Activated T-cell treated with anti-CD3 and anti-CD28 coated beads for 48 hours (primary cell): ENCODE measurements around the gene TNIK.
"Not testable (repeated sequence)": the region's sequence is repeated elsewhere in the genome, so short reads cannot be mapped to it uniquely, and the experiment has no call there.

Experiments
- DNase-seq: peaks from one replicate; pipeline ENCODE4 v3.0.0-alpha.2; 2020; ENCODE audit warnings: low read depth

The TNIK gene

GRCh38 chr3:171468296-171468906 lies 8.2 kb upstream of the TNIK start:
- DNase-seq, result no peak

DNA sequence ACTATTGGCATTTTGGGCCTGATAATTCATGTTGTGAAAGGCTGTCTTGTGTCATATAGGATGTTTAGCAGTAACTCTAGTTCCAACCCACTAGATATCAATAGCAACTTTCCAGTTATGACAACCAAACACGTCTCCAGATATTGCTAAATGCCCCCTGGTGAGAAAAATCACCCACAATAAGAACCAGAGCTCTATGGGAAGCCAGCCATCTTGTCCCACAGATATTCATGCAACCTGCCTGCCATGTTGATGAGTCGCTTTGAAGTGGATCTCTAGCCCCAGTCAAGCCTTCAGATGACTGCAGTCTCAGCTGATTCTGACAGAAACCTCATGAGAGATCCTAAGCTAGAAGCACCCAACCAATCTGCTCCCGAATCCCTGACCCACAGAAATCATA lies 5.6 kb upstream of the TNIK start:
- DNase-seq, result no peak

DNA sequence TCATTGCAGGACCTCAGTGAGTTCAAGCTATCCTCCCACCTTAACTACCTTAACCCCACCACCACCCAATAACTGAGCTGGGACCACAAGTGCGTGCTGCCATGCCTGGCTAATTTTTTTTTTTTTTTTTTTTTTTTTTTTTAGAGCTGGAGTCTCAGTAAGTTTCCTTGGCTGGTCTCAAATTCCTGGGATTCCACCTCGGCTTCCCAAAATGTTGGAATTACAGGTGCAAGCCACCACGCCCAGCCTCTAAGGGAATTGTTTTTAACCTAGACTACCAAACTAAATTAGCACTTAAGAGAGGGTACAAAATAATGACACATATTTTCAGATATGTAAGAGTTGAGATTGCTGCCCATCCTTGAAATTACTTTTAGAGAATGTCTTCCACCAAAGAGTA lies 4.3 kb upstream of the TNIK start:
- DNase-seq, result no peak

DNA sequence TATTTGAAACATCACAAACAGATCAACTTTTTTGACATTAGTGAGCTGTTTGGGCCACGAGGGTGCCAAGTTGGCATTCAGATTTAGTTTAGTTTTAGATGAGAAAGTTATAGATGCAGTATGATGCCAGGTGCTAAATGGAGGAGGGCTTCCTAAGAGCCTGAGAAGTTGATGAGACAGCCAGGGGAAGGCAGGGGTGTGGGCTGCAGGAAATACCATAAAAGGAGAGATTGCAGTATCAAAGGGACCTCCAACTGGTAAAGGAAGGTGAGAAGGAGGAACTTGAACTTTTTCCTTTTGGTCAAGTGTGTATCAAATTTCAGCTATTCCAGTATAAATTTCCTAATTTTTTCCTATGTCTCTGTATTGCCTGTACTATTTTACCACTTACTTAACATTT lies 2.0 kb upstream of the TNIK start:
- no peak for DNase-seq

DNA sequence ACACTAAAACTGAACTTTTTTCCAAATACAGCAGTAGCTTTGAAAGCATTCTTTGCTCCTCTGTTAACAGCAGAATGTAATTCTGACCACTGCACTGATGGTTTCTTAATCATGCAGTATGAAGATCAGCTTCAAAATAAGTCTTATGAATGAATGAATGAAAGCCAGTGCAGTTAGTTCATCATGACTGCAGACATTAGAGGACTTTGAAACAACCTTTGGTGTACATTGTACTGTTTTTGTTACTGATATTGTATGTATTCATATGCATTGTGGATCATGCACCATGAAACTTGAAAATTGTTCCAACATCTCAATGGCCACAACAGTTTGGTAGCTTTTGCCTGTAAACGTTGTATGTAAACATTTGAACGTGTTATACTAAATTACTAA lies 1.3 kb upstream of the TNIK start:
- DNase-seq, result no peak

DNA sequence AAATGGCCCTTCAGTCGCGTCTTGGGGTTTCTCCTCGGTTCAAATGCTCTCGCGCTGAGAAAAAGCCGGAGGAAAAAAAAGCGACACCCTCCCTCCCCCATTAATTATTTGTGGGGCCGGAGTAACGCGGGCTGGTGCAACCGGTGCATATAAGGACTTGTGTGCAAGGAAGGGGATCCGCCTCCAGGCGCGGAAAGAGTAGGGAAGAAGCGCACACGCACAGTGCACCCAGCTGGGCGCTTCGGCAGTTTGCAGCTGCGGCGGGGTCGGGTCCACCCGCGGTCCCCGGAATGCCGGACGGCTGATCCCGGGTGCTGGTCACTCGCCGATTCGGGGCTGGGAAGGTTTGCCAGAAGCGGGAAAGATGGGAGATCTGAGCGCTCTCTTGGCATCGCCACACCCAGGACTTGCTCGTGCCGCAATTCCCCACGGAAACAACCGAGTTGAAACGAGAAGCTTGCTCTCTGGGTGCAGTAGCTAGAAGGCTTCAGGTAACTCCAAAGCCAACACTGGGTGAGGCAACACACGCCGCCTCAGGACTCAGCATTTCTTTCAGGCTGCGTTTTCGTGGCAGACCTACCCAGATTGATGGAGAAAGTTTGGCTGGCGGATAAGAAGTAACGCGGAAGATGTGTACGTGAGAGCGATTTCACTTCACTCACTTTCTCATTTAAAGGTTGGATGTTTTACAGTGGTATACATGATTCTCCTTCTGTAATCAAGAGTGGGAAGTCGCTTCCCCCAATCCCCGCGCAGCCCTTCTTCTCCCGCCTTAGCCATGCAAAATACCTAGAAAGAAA lies 720 bp upstream of the TNIK start:
- DNase-seq, result peak; percentile 32

DNA sequence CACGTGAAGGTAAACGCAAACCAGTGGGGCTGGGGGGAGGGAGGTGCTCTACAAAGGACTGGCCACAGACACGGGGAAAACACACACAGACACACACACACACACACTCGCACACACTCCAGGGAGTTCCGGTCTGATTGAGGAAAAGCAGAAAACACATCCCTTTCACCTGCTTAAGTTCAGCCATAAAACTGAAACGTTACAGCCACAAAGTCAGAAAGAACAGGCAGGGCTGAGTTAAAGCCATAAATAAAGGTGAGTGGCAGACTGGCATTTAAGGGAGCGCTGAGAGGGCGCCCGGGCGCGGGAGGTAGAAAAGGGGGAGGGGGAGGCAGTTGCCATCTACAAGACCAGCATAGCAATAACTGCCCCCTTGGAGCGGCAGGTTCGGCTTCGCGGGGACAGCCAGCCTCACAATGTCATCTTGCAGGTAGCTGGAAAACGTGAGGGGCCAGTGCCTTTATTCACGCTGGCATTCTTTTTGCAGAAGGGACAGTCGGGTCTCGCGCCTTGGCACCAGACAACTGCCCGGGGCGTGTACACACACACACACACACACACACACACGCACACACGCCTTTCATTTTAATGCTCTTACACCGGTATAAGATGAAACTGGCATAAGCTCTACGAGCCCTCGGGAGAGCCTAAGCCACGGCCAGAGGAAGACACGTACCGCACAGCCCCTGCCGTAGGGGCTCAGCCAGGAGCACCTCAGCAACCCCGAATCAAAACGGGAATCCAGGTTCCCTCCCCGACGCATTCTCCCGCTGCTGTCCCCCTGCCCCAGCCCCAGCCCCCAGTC lies 866 bp downstream of the TNIK start:
- peak; percentile 29 for DNase-seq

GRCh38 chr3:171458864-171459136 lies 1.4 kb downstream of the TNIK start:
- no peak for DNase-seq

- DNase-seq, result no peak
Observed at GRCh38 chr3:171458071-171458863, 1.9 kb downstream of the TNIK start.

- DNase-seq, result no peak
Observed at GRCh38 chr3:171457607-171458061, 2.6 kb downstream of the TNIK start.

DNA sequence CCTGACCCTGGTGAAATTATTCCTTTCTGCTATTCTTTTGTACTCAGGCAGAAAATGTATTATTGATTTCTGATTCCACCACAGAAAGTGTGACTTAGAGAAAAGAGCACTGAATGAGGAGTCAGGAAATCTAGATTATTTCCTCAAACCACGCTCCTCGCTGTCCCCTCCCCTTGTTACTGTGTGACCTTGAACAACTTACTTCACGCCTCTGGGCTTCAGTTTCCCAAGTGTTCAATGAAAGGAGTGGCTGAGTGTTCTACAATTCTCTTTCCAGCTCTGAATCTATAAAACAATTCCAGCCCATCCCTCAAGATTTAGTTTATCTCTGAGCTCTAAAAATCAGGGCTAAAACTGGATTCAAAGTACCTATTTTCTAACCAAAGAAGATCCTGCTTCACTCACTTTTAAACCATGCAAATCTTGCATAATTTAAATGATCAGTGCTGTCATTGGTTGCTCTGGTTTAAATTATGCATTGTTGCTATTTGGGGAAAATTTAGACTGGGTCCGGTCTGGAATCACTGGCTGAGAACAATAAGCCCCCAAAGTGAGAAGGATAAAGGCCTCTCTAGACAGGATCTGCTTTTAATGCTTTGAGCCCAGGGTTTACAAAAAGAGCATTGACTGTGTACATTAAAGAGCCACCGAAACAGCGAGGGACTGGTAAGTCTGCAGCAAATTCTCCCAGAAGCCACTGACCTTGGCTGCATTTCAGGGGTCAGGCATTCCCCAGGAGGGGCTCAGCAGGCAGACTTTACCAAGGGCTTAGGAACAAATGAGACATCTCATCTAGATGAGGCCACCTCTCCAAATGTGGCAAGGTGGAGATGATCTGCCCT lies 3.2 kb downstream of the TNIK start:
- no peak for DNase-seq

DNA sequence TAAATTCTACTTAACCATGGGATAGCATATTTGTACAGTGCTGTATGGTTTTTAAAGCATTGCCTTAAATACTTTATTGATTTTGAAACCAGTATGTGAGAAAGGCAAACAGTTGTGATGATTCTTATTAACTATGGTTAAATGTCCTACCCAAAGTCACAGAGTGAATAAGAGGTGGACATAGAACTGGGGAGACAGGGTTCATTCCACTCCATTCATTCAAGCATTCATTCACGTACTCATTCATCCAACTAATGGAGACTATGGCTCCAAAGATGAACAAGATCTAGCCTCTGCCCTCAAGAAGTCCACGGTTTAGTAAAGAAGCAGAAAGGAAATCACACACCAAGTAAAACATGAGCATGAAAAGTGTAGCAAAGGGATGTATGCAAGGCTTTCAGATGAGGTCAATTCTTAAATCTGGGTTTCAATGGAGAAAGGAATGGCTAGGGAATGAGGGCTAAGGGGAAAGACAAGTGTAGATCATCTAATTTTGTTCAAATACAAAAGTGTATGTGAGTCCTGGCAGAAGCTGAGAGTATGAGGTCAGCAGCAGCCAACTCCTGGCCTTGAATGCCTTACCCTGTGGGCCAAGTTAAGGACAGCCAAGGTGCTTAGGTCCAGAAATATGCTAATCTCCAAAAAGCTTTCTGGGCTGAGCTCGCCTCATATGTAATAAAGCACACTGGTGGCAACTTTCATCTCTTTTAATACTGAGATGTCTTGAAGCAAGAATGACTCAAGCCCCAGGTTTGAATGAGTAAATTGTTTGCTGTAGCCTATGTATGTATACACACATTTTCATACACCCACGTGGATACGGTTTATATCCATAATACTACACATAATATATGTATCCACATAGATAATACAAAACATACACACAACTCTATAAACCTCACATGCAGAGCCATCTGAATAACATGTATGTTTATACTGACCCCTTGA lies 4.3 kb downstream of the TNIK start:
- DNase-seq, result no peak

DNA sequence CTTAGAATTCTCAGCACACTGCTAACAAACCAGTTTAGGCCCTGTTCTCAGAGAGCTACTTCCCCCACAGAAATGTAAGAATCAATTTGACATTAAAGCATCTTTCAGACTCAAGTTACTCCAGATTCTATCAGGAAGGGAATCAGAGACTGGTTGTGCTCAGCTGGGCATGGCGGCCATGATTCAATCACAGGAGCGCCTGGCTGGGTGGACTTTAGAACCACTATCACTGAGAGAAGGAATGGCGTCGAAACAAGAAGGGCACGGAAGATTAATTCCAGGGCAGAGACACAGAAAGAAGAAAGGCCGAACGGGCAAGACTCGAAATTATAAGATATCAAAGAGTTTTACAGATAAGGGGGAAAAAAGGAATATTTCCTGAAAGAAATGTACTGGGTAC lies 6.2 kb downstream of the TNIK start:
- DNase-seq, result no peak

DNA sequence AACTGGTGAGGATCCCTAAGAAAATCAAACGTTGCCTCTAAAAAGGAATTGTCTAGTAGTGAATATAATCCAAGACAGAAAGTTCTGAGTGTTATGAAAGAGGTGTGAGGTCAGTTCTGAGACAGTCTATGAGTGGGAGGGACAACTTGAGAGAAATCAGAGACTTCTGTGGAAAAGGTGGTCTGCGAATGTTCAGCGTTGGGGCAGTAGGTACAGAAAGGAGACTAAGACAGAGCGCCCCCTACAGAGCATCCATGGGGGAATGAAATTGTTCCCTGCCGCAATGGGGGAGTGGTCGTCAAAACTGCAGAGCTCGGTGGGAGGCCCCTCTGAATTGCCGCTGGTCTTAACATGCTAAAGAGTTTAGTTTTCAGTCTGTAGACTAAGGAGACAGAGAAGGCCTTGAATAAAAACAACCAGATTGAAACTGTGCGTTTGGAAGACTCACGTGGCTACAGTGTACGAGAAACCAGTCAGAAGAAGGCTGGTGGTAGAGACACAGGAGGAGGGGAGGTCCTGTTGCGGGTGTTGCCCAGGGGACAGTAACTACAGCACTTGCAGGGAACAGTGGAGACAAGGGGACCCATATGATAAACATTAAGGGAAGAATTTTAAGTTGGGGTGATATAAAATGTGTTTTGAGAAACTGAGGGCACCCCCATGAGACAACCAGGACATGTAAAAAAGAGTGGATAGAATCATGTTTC lies 6.9 kb downstream of the TNIK start:
- DNase-seq, result no peak

DNA sequence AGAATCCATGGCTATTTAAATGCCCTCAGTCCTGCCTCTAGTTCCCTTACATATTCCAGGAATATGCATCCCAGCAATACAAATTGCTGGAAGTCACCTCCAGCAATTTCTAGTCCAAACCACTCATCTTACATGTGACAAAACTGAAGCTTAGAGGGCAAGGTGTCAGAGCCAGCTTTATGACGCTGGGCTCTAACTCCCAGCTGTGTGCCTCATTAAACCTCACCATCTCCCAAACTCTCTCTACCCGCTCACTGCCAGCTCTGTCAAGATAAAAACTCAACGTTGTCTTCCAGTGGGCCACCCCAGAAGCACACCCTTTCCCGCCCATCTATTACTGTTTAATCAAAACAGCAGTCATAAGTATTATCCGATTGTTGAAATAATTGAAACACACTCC lies 7.9 kb downstream of the TNIK start:
- no peak for DNase-seq

DNA sequence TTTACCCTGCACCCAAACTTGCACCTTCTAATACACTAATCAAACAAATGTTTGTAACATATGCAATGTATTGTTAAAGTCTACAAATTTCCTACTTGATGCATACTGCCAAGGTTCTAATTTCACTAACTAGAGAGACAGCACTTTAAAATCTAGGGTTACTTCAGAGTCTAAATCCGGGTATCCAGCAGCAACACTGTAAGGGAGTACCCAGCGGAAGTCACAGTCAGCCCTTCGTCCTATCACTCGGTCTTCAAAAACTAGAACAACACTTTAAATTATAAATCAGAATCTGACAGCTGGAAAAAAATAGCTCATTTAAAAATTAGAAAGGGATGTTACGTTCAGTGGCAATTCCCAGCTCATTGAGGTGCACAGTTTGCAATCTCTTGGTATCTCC lies 8.3 kb downstream of the TNIK start:
- DNase-seq, result no peak

- not testable (repeated sequence) for DNase-seq
Observed at GRCh38 chr3:171447579-171447891, 12.7 kb downstream of the TNIK start.

DNA sequence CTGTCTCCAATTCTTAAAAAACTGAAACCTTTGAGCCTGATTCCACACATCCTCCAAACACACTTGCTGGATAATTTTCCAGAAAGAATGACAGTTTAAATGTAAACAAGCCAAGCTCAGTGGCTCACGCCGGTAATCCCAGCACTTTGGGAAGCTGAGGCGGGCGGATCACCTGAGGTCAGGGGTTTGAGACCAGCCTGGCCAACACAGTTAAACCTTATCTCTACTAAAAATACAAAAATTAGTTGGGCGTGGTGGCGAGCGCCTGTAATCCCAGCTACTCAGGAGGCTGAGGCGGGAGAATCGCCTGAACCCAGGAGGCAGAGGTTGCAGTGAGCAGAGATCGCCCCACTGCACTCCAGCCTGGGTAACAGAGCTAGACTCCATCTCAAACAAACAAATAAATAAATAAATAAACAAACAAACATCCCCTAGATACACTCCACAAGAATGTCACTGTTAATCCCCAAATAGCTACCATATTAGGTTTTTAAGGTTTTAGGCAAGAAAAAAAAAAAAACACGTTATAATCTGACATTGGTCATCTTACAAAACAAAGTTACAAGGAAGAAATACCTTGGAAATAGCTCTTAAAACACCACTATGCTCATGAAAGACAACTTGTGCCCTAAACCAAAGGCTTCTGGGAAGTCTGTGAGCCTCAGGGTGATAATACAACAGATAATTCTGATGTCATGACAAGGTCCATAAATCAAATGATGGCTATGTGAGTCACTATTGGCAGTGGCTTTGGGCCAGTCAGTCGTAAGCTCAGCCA lies 13.2 kb downstream of the TNIK start:
- DNase-seq, result no peak

DNA sequence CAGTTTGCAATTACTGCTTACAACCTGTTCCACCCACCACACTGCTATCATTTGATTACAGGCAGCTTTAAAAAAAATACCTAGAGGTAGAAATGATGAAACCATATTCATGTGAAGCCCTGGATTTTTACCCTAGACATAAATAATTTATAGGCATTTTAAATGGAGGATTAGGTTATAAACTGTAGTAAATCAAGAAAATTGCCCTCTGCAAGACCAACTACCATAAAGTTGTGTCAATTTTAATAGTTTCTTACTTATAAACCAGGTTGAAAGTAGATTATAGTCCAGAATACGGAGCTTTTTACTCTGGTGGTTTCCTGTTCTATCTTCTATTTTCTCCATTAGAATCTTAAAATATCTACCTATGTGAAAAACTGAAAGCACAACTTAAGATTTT lies 13.9 kb downstream of the TNIK start:
- DNase-seq, result no peak
